BLaER1 (cell line): ENCODE data around the gene CST4.
A peak's percentile ranks its signal among the peaks of the same experiment; 100 is the strongest.
"Not testable (repeated sequence)": the region's sequence is repeated elsewhere in the genome, so short reads cannot be mapped to it uniquely, and the experiment has no call there.

Source experiments
- H3K27ac ChIP-seq: shearing (Covaris generic); formaldehyde crosslinking; 2 replicates; pipeline ENCODE4 v1.8.1; 2022
- H3K27me3 ChIP-seq: shearing (Covaris generic); formaldehyde crosslinking; 2 replicates; pipeline ENCODE4 v1.8.1; 2022
- H3K36me3 ChIP-seq: shearing (Covaris generic); formaldehyde crosslinking; 2 replicates; pipeline ENCODE4 v1.8.1; 2022
- H3K4me1 ChIP-seq: shearing (Covaris generic); formaldehyde crosslinking; 2 replicates; pipeline ENCODE4 v1.8.1; 2022
- H3K4me2 ChIP-seq: shearing (Covaris generic); formaldehyde crosslinking; 2 replicates; pipeline ENCODE4 v1.8.1; 2022
- H3K4me3 ChIP-seq: shearing (Covaris generic); formaldehyde crosslinking; 2 replicates; pipeline ENCODE4 v1.8.1; 2022
- H3K9ac ChIP-seq: shearing (Covaris generic); formaldehyde crosslinking; 2 replicates; pipeline ENCODE4 v1.8.1; 2022
- H3K9me3 ChIP-seq: shearing (Covaris generic); formaldehyde crosslinking; 2 replicates; pipeline ENCODE4 v1.8.1; 2022
- H4K20me1 ChIP-seq: shearing (Covaris generic); formaldehyde crosslinking; 2 replicates; pipeline ENCODE4 v1.8.1; 2022
- Cebpa-rat ChIP-seq: shearing (Covaris generic); IDR thresholded peaks from 2 replicates; pipeline ENCODE4 v1.8.1; 2022

CST4 gene, protein sequence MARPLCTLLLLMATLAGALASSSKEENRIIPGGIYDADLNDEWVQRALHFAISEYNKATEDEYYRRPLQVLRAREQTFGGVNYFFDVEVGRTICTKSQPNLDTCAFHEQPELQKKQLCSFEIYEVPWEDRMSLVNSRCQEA

GRCh38 chr20:23688684-23689398, at the start of gene CST4:
TSS of gene CST4 (minus strand) at chr20:23689038. CDS start at chr20:23688969, 69 bp downstream.
- H3K4me3 ChIP-seq, H4K20me1 ChIP-seq, H3K27me3 ChIP-seq, H3K36me3 ChIP-seq, H3K9ac ChIP-seq, H3K27ac ChIP-seq, H3K9me3 ChIP-seq: not testable (repeated sequence)
- Histone ChIP-seq H3K4me1 (peaks cover 12% of the 10 kb centered on the region), H3K4me2 (peak within 1 kb of the TSS; percentile 39)

DNA sequence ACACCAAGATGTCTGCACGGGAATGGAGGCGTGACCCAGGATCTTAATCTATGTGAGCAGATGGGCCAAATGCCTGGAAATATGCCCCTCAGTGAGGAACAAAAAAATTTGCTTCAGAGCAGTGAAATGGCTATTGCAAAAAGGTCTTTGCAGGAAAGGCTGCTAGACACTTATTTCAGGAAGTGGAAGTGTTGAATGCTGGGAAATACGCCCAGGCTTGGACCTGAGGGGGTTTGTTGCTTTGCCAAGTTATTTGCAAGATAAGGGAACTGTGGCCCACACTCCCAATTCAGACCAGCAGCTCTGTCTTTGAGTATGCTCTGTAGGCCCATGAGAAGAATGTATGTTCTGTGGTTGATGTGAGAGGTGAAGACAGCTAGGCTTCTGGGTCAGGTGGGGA, 46.6 kb upstream of the CST4 start:
- not testable (repeated sequence) for H3K27ac ChIP-seq, H3K4me3 ChIP-seq, H3K4me2 ChIP-seq, H3K9ac ChIP-seq, H3K36me3 ChIP-seq, H3K4me1 ChIP-seq, H3K27me3 ChIP-seq, H4K20me1 ChIP-seq, H3K9me3 ChIP-seq

DNA sequence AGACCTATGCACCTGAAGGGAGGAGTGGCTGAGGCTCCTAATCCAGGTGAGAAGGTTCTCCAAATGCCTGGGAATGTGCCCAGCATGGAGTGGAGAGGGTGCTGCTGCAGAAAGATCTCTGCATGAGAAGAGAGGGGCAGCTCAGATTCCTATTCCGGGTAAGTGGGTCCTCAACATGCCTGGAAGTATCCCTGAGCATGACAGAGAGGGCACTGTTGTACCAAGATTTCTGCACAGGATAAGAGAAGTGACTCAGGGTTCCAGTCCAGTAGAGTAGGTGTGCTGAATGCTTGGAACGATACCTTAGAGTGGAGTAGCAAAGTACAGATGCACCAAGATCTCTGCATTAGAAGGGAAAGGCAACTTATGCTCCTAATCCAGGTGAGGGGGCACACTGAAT, 46.1 kb upstream of the CST4 start:
- H3K4me3 ChIP-seq, result not testable (repeated sequence)

DNA sequence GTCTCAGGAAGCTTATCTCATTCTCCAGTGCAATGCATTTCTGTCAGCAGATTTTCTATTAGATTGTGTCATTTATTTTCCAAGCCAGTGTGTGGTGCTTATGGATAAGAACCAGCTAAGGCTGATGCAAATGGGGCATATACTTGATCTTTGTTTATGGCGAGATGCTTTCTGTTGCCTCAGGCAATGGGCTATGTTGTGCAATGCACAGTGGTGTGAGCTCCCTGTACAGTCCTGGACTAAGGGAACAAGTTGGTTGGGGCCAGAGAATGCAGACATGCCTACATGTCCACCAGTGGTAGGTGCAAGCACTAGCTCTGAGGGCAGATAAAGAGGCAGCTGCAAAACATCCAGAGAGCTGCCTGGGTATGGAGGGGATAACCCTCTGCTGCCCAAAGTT, 45.6 kb upstream of the CST4 start:
- not testable (repeated sequence) for H3K27ac ChIP-seq, H3K27me3 ChIP-seq, H4K20me1 ChIP-seq, H3K4me2 ChIP-seq, H3K4me3 ChIP-seq, H3K4me1 ChIP-seq, H3K36me3 ChIP-seq, H3K9ac ChIP-seq, H3K9me3 ChIP-seq

More for the DNA sequence above, 46.1 kb upstream of the CST4 start:
- H4K20me1 ChIP-seq, H3K27me3 ChIP-seq, H3K9me3 ChIP-seq, H3K9ac ChIP-seq, H3K27ac ChIP-seq, H3K36me3 ChIP-seq, H3K4me1 ChIP-seq, H3K4me2 ChIP-seq: not testable (repeated sequence)

DNA sequence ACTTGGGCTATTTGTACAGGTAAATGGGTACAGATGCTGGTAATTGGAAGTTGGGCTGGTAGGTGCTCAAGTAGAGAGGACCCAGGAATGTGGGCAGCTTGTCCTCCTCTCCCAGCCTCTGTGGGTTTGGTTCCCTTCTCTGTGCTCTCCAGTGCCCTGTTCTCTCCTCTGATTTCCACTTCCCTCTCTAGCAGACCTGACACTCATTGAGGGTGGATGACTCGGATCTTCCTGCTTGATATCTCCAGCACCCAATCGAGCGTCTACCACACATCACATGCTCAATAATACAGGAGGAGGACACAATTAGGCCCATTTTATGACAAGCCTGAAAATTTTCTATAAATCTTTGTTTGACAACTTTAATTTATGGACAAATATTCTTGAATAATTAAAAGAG, 38.2 kb upstream of the CST4 start:
- H3K4me1 ChIP-seq, result peaks cover 16% of the 10 kb centered on the region
- TF ChIP-seq Cebpa-rat, result no peak
- H3K27me3 ChIP-seq, result no peaks in the 10 kb centered on the region
- no peak overlapping the region for H3K4me3 ChIP-seq
- H3K36me3 ChIP-seq, result no peaks in the 10 kb centered on the region
- H4K20me1 ChIP-seq, result no peaks in the 10 kb centered on the region
- no peak overlapping the region for H3K9ac ChIP-seq
- H3K27ac ChIP-seq, result no peak overlapping the region
- no peaks in the 10 kb centered on the region for H3K9me3 ChIP-seq
- H3K4me2 ChIP-seq, result no peak overlapping the region

GRCh38 chr20:23725102-23725501, 36.3 kb upstream of the CST4 start:
- Histone ChIP-seq H4K20me1 (no peaks in the 10 kb centered on the region), H3K27me3 (no peaks in the 10 kb centered on the region), H3K4me1 (peaks cover 27% of the 10 kb centered on the region), H3K9me3 (no peaks in the 10 kb centered on the region), H3K9ac (no peak overlapping the region), H3K4me2 (no peak overlapping the region), H3K36me3 (no peaks in the 10 kb centered on the region), H3K4me3 (no peak overlapping the region), H3K27ac (no peak overlapping the region)
- TF ChIP-seq Cebpa-rat, result no peak

- H3K36me3 ChIP-seq, H3K27ac ChIP-seq: not testable (repeated sequence)
These were observed 34.9 kb upstream of the CST4 start for GRCh38 chr20:23723659-23724307.

GRCh38 chr20:23722851-23723250, 34.0 kb upstream of the CST4 start:
- Histone ChIP-seq H3K4me2 (peak overlapping the region; percentile 74), H3K4me1 (peaks cover 36% of the 10 kb centered on the region)
- not testable (repeated sequence) for H3K27ac ChIP-seq, H3K4me3 ChIP-seq, H3K27me3 ChIP-seq, H4K20me1 ChIP-seq, H3K9ac ChIP-seq, H3K36me3 ChIP-seq, H3K9me3 ChIP-seq

More at GRCh38 chr20:23723659-23724307, 34.9 kb upstream of the CST4 start:
- H3K9me3 ChIP-seq, H3K9ac ChIP-seq, H3K27me3 ChIP-seq, H3K4me3 ChIP-seq, H3K4me2 ChIP-seq, H4K20me1 ChIP-seq: not testable (repeated sequence)
- peaks cover 27% of the 10 kb centered on the region for H3K4me1 ChIP-seq

GRCh38 chr20:23721962-23722361, 33.1 kb upstream of the CST4 start:
- peaks cover 2% of the 10 kb centered on the region; the same call in 1 of the 2 replicates for H3K9me3 ChIP-seq
- H3K9ac ChIP-seq, result no peak overlapping the region

DNA sequence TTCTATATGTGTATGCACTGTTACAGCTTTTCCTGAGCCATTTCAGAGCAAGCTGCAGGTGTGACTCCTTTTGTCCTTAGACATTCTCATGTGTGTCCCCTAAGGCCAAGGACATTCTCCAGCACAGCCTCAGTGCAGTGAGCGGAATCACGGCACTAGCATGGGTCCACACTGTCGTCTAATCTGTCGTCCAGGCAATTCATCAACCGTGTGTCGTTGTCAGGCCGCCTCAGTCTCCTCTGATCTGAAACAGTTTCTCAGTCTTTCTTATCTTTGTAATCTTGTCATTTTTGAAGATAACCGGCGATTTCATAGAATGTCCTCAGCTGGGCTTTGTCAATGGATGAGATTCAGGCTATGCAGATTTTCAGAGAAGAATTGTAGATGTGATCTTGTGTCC, 30.5 kb upstream of the CST4 start:
- not testable (repeated sequence) for H3K4me2 ChIP-seq, H3K4me3 ChIP-seq, H4K20me1 ChIP-seq, H3K9ac ChIP-seq, H3K27ac ChIP-seq, H3K36me3 ChIP-seq, H3K9me3 ChIP-seq, H3K27me3 ChIP-seq
- H3K4me1 ChIP-seq, result peaks cover 47% of the 10 kb centered on the region

More at GRCh38 chr20:23721962-23722361, 33.1 kb upstream of the CST4 start:
- Histone ChIP-seq H3K36me3 (no peaks in the 10 kb centered on the region), H3K4me3 (no peak overlapping the region), H3K4me2 (peak overlapping the region; percentile 74), H3K27me3 (no peaks in the 10 kb centered on the region), H3K27ac (no peak overlapping the region), H3K4me1 (peaks cover 45% of the 10 kb centered on the region), H4K20me1 (no peaks in the 10 kb centered on the region)
- no peak for TF ChIP-seq Cebpa-rat

DNA sequence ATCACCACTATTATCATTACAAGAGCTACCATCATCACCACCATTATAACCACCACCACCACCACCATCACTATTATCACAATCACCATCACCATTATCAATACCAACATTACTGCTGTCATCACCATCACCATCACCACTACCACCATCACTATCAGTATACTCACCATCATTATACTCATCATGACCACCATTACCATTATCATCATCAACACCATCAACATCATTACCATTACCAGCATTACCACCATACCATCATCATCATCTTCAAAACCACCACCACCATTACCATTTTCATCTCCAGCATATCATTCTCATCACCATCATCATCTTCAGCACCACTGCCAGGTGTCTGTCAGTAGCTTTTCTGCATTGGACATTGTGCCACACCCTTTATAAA, 22.9 kb upstream of the CST4 start:
- not testable (repeated sequence) for H3K9ac ChIP-seq, H3K4me2 ChIP-seq, H3K4me1 ChIP-seq, H3K9me3 ChIP-seq, H3K36me3 ChIP-seq, H3K4me3 ChIP-seq, H3K27ac ChIP-seq, H3K27me3 ChIP-seq, H4K20me1 ChIP-seq
